ENCODE results near the gene MRPL55.

MRPL55 gene

GRCh38 chr1:228068359-228068758 lies 40.7 kb downstream of the MRPL55 start:
- Histone ChIP-seq H3K79me2 (ENCODE audit: insufficient read depth, low read length) (no peaks in the 10 kb centered on the region), H3K4me2 (ENCODE audit: low read depth, low read length, poor library complexity, severe bottlenecking) (no peak overlapping the region), H3K9ac (ENCODE audit: low read depth, low read length, poor library complexity, severe bottlenecking) (no peak overlapping the region), H3K9me3 (ENCODE audit: insufficient read depth, low read depth, low read length) (no peaks in the 10 kb centered on the region), H3K27me3 (ENCODE audit: insufficient read depth, low read length, poor library complexity, severe bottlenecking) (no peaks in the 10 kb centered on the region), H2AFZ (ENCODE audit: low read length) (no peak overlapping the region), H3K4me3 (ENCODE audit: low read length, poor library complexity, severe bottlenecking) (no peak overlapping the region), H4K20me1 (ENCODE audit: insufficient read depth, low read length, poor library complexity, severe bottlenecking) (no peaks in the 10 kb centered on the region), H3K9me2 (replicated peaks; ENCODE audit: low read depth, low read length) (no peaks in the 10 kb centered on the region), H3K4me1 (ENCODE audit: insufficient read depth, low read length, poor library complexity, severe bottlenecking) (no peaks in the 10 kb centered on the region), H3F3A (ENCODE audit: low read depth) (no peaks in the 10 kb centered on the region), H3K36me3 (ENCODE audit: insufficient read depth, low read length) (no peaks in the 10 kb centered on the region)
- TF ChIP-seq CTCF (conservative IDR thresholded peaks at IDR 0.05; ENCODE audit: low read length): no peak
- no peak for TF ChIP-seq EZH2phosphoT487 (IDR thresholded peaks at IDR 0.05; ENCODE audit: borderline replicate concordance)

- no peaks in the 10 kb centered on the region for H4K20me1 ChIP-seq (ENCODE audit: insufficient read depth, low read length, poor library complexity, severe bottlenecking)
- no peaks in the 10 kb centered on the region for H3K79me2 ChIP-seq (ENCODE audit: insufficient read depth, low read length)
- H3K4me2 ChIP-seq (ENCODE audit: low read depth, low read length, poor library complexity, severe bottlenecking): no peak overlapping the region
- no peaks in the 10 kb centered on the region for H3F3A ChIP-seq (ENCODE audit: low read depth)
- H3K9me3 ChIP-seq (ENCODE audit: insufficient read depth, low read depth, low read length): no peaks in the 10 kb centered on the region
- H3K36me3 ChIP-seq (ENCODE audit: insufficient read depth, low read length): no peaks in the 10 kb centered on the region
- H3K4me1 ChIP-seq (ENCODE audit: insufficient read depth, low read length, poor library complexity, severe bottlenecking): no peaks in the 10 kb centered on the region
- H3K27me3 ChIP-seq (ENCODE audit: insufficient read depth, low read length, poor library complexity, severe bottlenecking): no peaks in the 10 kb centered on the region
- no peak overlapping the region for H3K4me3 ChIP-seq (ENCODE audit: low read length, poor library complexity, severe bottlenecking)
- H3K9ac ChIP-seq (ENCODE audit: low read depth, low read length, poor library complexity, severe bottlenecking): no peak overlapping the region
- TF ChIP-seq EZH2phosphoT487 (IDR thresholded peaks at IDR 0.05; ENCODE audit: borderline replicate concordance): no peak
- TF ChIP-seq CTCF (conservative IDR thresholded peaks at IDR 0.05; ENCODE audit: low read length): no peak
- no peaks in the 10 kb centered on the region for H3K9me2 ChIP-seq (replicated peaks; ENCODE audit: low read depth, low read length)
- H2AFZ ChIP-seq (ENCODE audit: low read length): no peak overlapping the region
Measured at GRCh38 chr1:228066891-228067654, 42.0 kb downstream of the MRPL55 start.

GRCh38 chr1:228066416-228066815 lies 42.7 kb downstream of the MRPL55 start:
- Histone ChIP-seq H3F3A (ENCODE audit: low read depth) (no peaks in the 10 kb centered on the region), H3K36me3 (ENCODE audit: insufficient read depth, low read length) (no peaks in the 10 kb centered on the region), H3K9me2 (replicated peaks; ENCODE audit: low read depth, low read length) (no peaks in the 10 kb centered on the region), H3K9ac (ENCODE audit: low read depth, low read length, poor library complexity, severe bottlenecking) (no peak overlapping the region), H3K27me3 (ENCODE audit: insufficient read depth, low read length, poor library complexity, severe bottlenecking) (no peaks in the 10 kb centered on the region), H2AFZ (ENCODE audit: low read length) (no peak overlapping the region), H3K4me3 (ENCODE audit: low read length, poor library complexity, severe bottlenecking) (no peak overlapping the region), H3K4me2 (ENCODE audit: low read depth, low read length, poor library complexity, severe bottlenecking) (no peak overlapping the region), H3K79me2 (ENCODE audit: insufficient read depth, low read length) (no peaks in the 10 kb centered on the region), H4K20me1 (ENCODE audit: insufficient read depth, low read length, poor library complexity, severe bottlenecking) (no peaks in the 10 kb centered on the region), H3K4me1 (ENCODE audit: insufficient read depth, low read length, poor library complexity, severe bottlenecking) (no peaks in the 10 kb centered on the region), H3K9me3 (ENCODE audit: insufficient read depth, low read depth, low read length) (no peaks in the 10 kb centered on the region; the same call in 1 of the 2 replicates)
- TF ChIP-seq EZH2phosphoT487 (IDR thresholded peaks at IDR 0.05; ENCODE audit: borderline replicate concordance) (no peak), CTCF (conservative IDR thresholded peaks at IDR 0.05; ENCODE audit: low read length) (no peak)
